Nucleus accumbens (tissue), 56 donors: Measurements from ENCODE around the gene TRMT44.
"Not testable (repeated sequence)": the region's sequence is repeated elsewhere in the genome, so short reads cannot be mapped to it uniquely, and the experiment has no call there.

Experiments used
- DNase-seq, 56 donors: peaks; one replicate each; lab custom pipeline; 2025; lab: John Stamatoyannopoulos, UW

The TRMT44 gene

DNA sequence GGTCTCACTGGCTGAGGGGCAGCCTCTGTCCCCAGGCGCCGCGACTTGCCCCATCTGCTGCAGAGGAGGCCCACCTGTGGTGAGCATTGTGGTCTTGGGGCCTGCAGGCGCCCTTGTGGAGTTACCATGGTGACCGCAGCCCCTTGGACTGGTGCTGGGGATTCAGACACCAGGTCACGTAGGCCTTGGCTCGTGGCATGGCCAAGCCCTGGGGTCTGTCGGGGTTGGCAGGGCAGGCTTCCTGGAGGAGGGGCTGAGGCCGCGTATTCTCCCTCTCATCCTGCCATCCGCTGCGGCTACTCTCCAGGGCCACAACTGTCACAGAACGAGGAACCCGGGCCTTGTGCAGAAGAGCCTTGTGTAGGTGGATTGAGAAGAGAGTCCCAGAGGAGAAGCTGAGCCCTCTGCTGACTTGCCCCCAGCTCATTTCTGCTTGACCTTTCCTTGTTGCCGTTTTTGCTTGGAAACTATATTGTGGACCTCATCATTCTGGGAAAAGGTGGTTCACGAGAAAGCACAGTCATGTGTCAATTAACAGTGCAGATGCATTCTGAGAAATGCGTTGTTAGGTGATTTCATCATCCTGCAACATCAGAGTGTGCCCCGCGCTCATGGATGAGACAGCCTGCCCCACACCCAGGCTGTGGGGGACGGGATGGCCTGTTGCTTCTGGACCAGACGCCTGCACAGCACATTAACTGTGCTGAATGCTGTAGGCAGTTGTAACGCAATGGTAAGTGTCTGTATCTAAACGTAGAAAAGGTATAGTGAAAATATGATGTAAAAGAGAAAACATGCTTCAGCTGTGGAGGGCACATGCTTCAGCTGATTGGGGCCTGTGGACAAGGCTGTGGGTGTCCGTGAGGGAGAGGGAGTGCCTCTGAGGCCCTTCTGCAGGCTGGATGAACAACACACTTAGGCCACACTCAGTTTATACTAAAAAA lies 38.5 kb downstream of the TRMT44 start:
- no peak for DNase-seq

GRCh38 chr4:8480221-8480620 lies 39.6 kb downstream of the TRMT44 start:
- DNase-seq: no peak

DNA sequence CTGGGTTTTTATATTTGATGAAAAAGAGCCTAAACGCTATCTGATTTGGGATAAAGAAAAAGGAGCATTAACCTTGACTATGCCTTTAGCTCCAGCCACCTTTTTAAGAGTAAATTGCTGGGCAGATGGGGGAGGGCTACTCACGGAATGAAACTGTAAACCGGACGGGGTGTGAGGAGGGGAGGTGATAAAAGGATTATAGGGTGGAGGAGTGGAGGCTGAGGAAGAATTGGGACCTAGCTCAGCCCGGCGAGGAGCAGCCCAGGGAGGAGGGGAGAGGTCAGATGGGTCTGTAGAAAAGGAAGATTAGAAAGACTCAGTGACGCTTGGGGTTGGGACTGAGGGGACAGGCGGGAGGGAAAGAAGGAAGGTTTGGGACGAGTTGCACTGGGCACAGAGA lies 46.1 kb downstream of the TRMT44 start:
- not testable (repeated sequence) for DNase-seq

- DNase-seq: peak in 26 of 56 donors; percentile 8 to 78 (median 34)
Observed at GRCh38 chr4:8488791-8489369, 48.3 kb downstream of the TRMT44 start.

- DNase-seq: not testable (repeated sequence)
Observed at GRCh38 chr4:8491478-8491877, 50.9 kb downstream of the TRMT44 start.

- no peak for DNase-seq
Observed at GRCh38 chr4:8492174-8492573, 51.6 kb downstream of the TRMT44 start.

DNA sequence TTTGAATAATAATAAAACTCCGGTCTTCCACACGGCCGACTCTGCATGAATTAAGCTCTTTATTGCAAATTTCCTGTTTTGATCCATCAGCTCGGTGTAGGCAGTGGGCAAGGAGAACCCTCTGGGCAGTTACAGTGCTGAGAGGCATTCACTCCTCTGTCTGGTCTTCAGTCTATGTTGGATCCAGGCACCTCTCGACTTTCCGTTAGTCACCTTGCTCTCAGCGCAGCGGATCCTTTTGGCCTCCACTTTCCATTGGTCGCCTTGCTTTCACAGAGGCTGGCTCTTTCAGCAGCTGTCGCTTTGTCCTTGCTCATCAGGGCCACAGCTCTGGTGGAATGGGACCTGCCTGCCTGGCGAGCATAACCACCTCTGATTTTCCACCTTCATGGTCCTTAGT lies 52.9 kb downstream of the TRMT44 start:
- no peak for DNase-seq

DNA sequence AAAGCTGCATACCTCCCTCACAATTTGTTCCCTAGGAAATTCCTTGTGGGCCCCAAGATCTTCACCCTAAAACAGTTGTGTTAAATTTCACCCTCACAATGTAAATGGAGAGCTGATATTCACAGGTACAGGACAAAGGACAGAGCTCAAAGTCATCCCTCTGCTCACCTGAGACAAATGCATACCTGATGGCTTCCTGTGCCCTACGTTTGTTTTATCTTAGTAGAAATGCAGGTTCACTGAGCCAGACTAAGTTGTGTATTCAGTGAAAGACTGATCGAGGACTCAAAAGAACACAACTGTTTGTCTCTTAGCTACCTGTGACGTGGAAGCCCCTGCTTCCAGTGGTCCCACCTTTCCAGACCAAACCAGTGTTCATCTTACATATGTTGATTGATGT lies 53.6 kb downstream of the TRMT44 start:
- no peak for DNase-seq

DNA sequence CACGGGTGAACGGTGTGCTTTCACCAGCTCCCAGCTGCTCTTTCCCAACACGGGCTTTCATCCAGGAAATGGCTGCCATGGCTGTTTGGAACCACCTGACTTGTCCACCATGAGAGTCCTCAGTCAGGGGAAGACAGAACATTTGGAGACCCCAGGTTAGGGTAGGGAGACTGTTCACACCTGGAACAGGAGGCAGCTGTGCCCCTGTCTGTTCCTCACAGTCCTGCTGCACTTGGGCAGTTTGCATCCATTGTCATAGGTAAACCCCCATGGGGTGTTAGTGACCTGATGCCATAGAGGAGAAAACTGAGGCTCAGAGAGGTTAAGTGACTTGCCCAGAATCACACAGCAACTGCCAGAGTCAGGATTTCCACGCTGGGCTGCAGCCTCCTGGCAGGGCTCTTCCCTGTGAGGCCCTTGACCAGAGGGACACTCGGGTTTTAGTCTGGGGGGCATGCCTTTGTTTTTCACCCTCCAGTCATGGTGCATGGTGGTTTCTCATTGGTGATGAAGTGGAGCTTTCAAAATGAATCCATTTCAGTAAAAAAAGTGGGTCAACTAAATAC lies 54.5 kb downstream of the TRMT44 start:
- DNase-seq: no peak

GRCh38 chr4:8495803-8496202 lies 55.2 kb downstream of the TRMT44 start:
- peak in 1 of 56 donors; percentile 35 for DNase-seq

- DNase-seq: no peak
Observed at GRCh38 chr4:8497762-8498161, 57.2 kb downstream of the TRMT44 start.

GRCh38 chr4:8500966-8501365 lies 60.4 kb downstream of the TRMT44 start:
- DNase-seq: no peak

DNA sequence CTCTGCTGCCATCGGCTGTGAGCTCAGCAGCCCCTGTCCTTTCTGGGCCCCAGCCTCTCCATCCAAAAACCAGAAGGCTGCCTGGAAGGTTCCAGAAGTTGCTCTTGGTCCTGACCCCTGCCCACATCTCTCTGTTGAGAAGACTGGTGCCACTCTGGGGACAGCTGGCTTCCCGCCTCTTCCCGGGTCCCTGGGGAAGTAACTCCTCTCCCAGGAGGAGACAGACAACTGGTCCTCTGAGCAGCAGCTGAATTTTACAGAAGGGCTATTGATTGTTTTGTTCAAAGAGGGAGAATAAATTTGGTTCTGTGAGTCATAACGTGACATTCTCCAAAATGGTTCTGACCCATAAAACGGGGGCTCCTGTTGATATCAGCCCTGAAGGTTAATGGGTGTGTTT lies 61.2 kb downstream of the TRMT44 start:
- DNase-seq: no peak

DNA sequence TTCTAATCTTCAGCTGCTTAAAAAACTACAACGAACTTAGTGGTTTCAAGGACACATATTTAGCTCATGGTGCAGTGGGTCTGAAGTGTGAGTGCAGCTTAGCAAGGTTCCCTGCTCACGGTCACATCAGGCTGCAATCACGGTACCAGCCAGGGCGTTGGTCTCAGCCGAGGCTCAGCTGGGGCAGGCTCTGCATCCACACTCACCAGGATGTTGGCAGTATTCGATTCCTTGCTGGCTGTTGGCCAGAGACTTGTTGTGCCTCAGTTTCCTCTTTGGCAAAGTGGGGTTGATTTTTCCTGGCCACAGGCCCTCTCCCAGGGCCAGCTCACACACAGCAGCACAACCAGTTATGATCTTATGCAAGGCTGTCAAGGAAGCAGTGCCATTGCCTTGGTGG lies 61.8 kb downstream of the TRMT44 start:
- DNase-seq: no peak

DNA sequence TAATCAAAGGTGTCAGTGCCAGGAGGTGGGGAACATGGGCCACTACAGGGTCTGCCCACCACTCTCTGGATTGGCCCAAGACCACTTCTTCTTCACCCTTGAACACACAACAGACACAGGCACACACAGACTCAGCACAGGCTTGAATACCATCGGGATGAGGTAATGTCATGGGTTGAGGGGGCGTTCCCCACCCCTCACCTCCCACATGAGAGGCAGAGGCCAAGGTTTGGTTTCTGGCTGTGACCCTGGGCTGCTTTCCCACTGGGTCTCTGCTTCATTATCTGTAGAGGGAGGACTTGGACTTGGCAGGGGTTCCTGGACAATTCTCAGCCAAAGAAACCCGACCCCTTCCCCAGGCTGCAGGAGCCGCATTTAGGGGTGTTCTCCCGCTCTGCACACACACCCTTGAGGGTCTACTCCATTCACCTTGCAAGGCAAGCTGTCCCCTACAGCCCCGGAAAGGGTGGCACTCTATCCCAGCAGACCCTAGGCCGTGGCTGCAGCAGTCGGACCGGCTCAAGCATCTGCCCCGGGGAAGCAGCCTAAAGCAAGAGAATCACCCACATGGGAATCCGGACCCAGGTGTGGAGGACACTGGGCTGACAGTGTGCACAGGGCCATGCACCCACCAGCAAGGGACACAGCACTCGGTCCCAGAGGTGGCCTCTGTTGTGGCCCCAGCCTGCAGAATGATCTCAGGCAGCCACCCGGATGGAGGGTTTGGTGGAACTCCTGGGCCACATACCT lies 62.4 kb downstream of the TRMT44 start:
- DNase-seq: no peak

GRCh38 chr4:8503801-8504200 lies 63.2 kb downstream of the TRMT44 start:
- DNase-seq: no peak

DNA sequence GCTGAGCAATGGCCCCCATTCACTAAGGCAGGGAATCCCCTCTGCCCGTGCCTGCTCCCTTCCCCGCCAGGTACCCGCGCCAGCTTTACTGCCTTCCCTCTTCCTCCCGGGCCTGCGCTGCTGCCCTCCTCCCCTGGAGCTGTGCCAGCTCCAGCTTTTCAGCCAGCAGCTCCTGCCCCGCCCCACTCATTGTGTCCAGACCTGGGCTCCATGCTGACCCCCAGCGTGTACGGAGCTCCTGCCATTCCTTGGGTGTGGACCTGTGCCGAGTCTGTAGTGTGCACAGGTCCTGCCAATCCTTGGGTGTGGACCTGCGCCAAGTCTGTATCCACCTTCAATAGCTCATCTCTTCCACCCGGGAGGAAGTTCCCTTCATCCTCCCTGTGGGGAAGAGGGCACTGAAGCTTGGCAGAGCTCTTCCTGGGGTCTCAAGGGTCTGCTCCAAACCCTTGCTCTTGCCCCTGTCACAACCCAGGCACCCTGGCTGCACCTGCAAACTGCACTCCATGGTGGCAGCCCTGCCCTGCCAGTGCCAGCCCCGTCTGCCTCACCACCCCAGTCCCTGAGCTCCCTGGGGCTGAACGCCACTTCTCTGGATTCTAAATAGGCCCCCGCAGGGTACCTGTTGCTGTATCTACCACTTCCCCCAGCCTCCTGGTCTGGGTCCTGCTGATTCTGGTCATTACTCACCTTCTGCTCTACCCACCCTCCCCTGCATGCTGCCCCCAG lies 63.9 kb downstream of the TRMT44 start:
- no peak for DNase-seq

GRCh38 chr4:8505229-8505628 lies 64.7 kb downstream of the TRMT44 start:
- DNase-seq: no peak

DNA sequence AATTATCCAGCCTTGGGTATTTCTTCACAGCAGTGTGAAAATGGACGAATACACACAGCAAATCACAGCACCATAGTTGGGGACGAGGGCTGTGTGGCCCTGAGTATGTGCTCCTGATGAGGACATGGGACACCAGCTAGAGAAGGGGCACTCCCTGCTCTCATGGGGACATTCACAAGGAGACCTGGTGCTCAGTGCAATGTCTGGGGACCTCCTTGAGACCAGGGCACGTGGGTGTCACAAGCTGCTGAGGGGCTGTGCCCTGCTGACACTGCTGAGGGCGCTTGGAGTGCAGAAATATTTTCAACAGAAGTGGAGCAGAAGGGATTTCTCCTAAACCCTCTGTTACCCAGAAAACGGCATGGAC lies 65.4 kb downstream of the TRMT44 start:
- DNase-seq: peak in 2 of 56 donors; percentile 50 to 53
